GM15510 (cell line): ENCODE data around the gene EYA4.

ENCODE experiments used
- POLR2A ChIP-seq: IDR thresholded peaks from 3 replicates; pipeline ENCODE4 v1.6.1; 2011; ENCODE audit warnings: borderline replicate concordance; ENCODE audit not compliant: insufficient read length; ENCODE audit errors: extremely low read depth

The EYA4 gene

GRCh38 chr6:133551436-133551835 lies 310.3 kb downstream of the EYA4 start:
- TF ChIP-seq POLR2A = no peak

GRCh38 chr6:133551847-133552341 lies 310.7 kb downstream of the EYA4 start:
- TF ChIP-seq POLR2A = no peak

GRCh38 chr6:133553652-133554051 lies 312.5 kb downstream of the EYA4 start:
- TF ChIP-seq POLR2A = no peak

GRCh38 chr6:133555685-133556084 lies 314.5 kb downstream of the EYA4 start:
- TF ChIP-seq POLR2A = no peak

DNA sequence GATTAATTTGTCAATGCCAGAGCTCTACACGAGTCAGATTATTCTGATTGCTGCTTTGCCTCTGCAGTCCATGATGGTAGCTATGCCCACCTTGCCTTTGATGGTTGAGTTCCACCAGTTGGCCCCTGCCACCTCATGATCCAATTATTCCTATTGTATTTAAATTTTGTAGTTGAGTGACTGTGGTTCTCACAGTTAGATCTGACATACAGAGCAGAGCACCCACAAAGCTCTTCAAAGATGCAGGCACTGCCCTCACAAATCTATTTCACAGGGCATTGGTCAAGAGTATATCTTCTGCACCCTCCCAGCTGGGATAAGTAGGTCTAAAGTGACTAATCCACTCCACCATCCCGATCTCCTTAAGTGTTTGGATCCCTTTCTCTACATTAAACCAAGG lies 318.8 kb downstream of the EYA4 start:
- TF ChIP-seq POLR2A = no peak

DNA sequence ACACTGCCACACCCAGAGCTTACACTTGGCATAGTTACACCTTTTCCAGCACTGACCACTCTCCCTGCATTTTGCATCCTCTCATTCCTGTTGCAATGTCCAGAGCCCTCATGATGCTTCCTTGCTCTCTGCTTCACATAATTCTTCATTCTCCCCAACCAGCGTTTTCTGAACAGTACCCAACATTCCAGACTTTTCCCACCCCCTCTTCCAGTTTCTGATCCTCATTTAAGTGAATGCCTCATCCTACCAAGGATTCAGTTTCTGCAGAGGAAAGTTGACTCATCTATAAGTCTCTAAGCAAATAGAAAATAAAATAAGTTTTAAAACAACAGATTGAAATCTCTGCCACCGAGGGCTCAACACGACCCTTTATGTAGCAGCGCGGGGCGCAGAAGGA lies 326.5 kb downstream of the EYA4 start:
- TF ChIP-seq POLR2A = no peak

DNA sequence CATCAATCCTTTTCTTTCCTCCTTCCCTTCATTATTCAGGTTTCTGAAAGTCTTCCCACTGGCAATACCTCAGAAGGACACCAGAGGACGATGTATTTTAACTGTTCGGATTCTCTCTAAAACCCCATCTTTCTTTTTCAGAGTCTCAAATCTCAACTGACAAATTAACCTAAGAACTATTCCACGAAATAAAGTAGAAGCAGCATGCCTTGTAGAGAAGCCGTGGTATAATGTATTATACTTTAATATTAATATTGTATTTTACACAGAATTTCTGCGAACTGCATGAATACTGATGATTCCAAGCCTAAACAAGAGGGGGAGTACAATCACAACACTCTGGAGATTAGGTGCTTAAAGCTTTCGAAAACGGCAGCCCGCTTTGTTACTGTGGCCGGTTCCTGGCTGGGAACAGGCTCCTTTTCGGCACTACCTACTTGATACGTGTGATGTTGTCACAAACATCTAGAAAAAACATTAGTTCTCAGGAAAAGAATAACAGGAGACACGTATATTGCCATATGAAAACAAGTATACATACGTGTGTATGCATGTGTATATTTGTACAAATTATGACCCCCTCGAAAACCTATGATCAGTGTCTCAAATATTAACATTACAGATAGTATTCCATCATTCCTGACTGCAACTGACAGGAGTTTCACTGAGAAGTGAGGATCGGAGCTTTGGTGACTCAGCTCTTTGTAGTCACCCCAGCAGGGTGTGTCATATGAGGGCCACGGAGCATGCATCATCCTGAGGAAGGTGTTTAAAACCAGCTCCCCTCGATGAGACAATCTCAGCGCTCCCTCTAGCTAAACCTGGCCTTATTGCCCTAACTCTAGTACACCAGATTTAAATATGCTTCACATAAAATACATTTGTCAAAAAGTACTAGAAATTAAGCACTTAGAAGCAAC lies 328.1 kb downstream of the EYA4 start:
- TF ChIP-seq POLR2A = no peak

- TF ChIP-seq POLR2A = no peak
Measured at GRCh38 chr6:133571681-133572080, 330.5 kb downstream of the EYA4 start.

- no peak for TF ChIP-seq POLR2A
Measured at GRCh38 chr6:133577851-133578250, 336.7 kb downstream of the EYA4 start.
